GM18907 (cell line): ENCODE measurements around the gene FNTB.
A peak's percentile ranks its signal among the peaks of the same experiment; 100 is the strongest.
"Not testable (repeated sequence)": the region's sequence is repeated elsewhere in the genome, so short reads cannot be mapped to it uniquely, and the experiment has no call there.

Experiments
- ATAC-seq: cut with Tn5 transposase; IDR thresholded peaks from one replicate; pipeline ENCODE4 v1.9.1; 2021; ENCODE audit warnings: mild to moderate bottlenecking, moderate library complexity; ENCODE audit not compliant: unreplicated experiment

FNTB gene

DNA sequence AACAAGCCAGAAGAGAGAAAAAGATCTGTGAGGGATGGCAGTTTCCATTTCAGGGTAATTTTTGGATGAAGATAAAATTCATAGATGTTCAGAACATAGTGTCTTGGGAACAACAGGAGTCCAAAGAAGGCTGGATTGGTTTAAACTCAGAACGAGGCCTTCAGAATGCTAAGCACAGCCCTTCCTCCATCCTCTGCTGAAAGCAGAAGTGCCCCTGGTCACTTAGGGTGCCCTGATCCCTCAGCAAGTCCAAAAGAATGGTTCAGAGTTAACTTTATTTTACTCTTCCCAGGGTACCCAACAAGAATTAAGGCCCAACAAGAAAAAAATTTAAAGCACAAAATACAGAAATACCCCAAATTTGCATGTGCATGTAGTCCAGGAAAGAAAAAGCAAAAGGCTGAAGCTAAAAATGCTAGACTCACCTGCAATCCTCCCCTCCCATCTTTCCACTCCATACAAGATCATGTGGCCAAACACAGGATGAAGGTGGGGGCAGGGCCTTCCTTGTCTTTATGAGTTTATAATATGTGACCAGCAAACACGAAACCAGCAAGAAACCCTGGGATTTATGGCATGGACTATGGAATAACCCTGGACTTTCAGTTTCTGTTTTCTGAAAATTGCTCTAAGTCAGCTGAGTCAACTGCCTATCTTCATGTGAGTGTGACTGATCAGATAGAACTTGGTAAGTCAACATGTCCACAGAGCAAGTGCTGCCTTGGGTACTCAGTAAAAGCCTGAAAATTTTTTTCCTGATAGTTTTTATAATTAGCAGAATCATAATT, 94.5 kb downstream of the FNTB start:
- no peak for ATAC-seq

DNA sequence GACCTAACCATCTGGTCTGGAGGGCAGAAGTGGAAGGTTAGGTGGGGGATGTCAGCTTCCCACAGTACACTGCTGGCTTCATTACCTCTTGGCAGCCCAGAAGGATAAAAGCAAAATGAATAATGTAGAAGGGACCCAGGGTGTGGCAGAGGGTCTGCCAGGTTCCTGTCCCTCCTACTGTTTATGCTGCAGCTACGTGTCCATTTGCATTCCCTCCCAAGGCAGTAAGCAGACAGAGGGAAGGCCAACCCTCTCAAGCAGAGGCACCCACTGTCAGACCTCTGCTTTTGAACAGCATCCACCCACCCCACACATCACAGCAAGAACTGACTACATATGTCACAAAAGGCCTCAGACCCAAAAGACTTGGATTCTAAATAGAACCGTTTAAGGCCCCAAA, 96.2 kb downstream of the FNTB start:
- no peak for ATAC-seq

DNA sequence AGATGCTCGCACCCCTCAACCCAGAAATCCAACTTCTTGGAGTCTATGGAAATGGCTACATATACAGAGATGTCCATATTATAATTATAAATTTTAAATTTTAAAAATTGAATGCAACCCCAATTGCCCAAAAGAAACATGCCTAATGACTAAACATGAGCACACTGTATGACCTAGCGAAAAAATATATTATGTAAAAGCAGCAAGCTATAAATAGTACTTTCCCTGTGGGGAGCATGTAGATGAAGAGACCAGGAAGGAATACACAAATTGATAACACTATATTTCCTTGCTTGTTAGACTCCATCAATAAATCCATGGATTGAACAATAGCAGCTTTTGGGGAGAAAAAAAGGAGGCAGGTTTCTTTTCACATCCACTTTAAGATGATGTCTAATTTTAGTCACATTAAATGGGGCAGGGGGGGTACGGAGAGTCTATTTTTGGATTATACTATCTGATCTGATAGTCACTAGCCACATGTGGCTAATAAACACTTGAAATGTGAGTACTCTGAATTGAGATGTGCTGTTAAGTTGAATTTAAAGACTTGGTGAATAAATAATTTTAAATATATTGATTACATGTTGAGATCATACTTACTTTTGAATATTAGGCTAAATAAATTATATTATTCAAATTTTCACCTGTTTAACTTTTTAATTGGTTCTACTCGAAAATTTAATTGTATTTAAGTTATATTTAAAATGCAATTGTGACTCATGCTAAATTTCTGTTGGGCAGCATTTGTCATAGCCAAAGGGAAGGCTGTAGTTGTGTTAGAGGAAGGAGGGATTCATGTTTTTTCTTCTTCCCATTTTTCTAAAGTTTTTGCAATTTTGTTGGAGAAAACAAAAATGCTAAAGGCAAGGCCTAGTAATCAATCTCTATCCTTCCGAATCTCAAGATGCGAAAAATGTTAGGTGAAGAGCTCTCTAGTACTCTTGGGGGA, 98.1 kb downstream of the FNTB start:
- no peak for ATAC-seq

DNA sequence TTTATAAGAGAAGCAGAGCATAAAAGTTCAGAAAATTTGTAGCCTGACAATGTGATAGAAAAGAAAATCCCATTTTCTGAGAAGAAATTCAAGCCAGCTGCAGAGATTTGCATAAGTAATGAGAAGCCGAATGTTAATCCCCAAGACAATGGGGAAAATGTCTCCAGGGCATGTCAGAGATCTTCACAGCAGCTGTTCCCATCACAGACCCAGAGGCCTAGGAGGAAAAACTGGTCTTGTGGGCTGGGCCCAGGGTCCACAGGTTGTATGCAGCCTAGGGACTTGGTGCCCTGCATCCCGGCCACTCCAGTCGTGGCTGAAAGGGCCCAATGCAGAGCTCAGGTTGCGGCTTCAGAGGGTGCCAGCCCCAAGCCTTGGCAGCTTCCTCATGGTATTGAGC, 100.0 kb downstream of the FNTB start:
- ATAC-seq: not testable (repeated sequence)

DNA sequence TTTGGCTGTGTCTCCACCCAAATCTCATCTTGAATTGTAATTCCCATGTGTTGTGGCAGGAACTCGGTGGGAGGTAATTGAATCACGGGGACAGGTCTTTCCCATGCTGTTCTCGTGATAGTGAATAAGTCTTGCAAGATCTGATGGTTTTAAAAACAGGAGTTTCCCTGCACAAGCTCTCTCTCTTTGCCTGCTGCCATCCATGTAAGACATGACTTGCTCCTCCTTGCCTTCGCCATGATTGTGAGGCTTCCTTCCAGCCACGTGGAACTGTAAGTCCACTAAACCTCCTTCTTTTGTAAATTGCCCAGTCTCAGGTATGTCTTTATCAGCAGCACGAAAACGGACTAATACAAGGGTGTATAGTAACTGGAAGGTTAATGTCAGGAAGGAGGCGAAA, 101.1 kb downstream of the FNTB start:
- not testable (repeated sequence) for ATAC-seq

DNA sequence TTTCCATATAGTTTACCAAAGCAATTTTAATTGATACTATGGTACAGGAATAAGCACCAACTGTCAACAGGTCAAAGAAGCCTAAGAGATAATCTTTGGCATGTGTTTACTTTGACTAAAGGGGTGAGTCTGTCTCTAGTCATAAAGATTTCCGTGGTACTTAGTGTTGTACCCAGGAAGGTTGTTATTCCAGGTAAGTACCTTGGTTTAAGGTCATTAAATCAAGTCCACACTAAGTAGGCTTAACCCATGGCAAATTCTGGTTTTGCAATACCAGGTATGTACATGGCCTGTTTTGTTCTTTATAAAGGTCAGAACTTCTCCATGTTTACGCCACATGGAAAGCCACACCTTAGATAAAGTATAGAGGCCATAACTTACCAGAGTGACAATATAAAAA, 105.7 kb downstream of the FNTB start:
- ATAC-seq: no peak

DNA sequence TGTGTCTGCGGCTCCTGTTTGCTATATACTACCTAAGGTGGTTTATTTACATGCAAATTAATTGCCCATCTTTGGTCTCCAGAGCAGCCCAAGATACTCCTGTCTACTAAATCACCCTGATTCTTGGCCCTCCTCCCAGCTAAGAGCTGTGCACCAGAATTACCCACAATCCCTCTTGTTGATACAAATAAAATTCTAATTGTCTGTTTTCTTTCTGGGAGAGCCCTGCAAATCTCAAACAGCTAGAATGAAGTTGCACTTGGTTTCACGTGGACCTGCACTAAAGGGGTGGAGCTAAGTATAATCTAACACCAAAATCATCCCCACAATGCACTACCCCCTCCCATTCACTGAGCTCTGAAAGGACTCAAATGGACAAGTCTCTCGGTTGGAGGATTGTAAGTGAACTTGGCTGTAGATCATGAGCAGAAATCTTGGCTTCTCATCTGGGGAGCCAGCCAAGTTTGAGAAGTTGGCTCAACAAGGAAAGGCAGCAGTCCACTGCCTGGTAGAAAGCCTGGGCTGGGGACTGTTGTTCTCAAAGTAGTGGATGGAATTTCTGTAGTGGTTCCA, 109.0 kb downstream of the FNTB start:
- ATAC-seq: no peak

DNA sequence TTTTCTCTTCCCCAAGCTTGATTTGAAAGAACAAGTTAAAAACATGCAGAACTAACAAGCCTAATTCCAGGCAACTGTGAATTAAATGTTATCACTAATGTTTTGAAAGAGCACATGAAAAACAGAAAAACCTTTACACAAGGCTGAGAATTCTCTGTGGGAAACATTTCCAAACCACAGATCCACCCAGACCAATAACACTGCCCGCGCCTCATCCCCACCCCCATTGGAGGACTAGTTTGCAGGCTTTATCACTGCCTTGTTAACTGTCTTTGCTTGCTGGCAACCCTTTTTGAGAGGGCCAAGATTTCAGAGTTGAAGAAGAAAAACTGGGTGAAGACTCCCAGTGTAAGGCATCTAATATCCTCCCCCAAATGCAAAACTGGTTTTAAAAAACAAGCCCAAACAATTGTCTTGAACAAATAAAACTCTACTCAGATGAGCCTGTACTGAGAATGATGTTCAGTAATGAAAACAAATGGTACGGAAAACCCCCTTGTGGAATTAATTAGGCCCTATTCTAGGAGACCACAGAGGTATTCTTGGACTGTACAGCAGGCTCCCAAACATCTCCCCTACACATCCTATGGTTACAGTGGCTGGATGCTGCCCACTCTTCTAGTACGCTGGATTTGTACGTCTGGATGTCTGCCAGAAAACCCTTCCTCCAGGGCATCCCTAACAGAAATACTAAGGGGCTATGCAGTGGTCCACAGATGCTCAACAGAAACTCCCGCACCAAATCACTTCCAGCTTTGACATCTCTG, 109.8 kb downstream of the FNTB start:
- ATAC-seq: no peak

DNA sequence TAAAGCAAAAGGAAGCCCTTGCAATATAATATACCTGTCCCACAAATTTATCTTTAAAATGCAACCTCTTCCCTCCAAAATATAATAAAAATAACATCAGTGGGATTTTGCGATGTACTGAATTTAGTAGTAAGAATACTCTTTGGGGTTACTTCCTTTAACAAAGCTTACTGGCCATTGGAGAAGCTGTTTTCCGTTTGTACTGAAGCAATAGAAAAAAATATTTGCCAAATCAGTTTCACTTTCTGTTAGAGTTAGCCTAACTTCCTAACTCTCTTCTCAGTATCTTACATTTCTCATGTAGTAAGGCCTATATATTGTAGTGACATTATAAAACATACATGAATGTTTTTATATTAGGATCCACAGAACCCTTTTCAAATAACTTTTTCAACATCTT, 111.9 kb downstream of the FNTB start:
- no peak for ATAC-seq

DNA sequence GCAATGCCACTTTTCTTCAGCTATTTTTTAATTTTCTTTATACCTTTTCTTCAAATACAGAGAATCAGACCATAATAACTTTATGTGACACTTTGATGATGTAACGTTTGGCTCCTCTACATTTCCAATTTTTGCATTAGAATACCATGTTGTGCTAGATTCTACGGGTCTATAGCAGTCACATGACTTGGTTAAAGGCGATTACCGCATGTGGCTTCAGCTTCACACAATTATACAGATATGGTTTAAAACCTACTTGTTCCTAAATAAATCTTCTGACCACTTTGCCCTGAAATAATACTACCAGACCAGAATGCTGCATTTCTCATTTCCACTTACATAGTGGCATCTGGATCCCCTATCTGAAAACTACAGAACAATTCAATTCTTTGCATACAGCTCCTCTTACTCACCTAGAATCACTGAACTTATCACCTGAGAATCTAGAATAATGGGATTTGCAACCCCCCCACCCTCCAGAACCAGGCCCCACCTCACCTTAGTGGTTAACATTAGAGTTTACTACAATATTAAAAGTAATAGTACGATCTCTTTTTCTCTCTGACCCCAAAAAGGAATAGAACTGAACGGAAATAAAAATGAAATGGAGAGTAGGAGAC, 114.3 kb downstream of the FNTB start:
- ATAC-seq: no peak

DNA sequence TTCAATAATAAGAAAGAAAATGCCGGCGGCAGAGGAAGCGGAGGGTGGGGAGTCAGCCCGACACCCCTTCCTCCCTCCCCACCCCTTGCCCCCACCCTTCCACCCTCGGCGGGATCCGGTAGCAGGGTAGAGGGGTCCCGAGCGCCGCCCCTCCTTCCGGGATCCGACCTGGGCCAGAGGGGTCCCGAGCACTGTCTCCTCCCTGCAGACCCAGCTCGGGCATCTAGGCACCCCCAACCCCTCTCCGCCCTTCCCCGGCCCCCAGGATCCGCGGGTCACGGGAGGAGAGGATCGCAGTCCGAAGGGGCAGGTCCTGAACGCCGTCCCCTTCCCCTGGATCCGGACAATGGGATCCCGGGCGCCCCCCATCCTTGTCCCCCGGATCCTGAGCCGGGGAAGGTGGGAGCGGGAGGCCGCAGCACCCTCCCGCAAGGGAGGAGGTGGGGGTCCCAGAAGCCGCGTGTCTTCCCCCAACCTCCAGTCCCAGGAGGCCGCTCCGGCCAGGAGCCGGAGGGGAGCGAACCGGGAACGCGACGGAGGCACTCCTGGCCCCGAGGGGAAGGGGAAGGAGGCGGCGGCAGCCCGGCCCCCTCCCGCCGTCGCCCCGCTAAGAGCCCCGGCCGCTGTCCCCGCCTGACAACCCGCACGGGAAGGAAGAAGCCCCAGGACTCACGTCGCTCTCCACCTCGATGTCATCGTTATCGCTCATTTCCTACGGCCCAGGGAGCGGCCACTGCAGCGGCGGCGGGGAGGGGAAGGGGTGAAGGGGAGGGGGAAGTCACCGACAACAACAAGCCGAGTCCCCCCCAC, 115.1 kb downstream of the FNTB start:
- ATAC-seq: peak; percentile 9

DNA sequence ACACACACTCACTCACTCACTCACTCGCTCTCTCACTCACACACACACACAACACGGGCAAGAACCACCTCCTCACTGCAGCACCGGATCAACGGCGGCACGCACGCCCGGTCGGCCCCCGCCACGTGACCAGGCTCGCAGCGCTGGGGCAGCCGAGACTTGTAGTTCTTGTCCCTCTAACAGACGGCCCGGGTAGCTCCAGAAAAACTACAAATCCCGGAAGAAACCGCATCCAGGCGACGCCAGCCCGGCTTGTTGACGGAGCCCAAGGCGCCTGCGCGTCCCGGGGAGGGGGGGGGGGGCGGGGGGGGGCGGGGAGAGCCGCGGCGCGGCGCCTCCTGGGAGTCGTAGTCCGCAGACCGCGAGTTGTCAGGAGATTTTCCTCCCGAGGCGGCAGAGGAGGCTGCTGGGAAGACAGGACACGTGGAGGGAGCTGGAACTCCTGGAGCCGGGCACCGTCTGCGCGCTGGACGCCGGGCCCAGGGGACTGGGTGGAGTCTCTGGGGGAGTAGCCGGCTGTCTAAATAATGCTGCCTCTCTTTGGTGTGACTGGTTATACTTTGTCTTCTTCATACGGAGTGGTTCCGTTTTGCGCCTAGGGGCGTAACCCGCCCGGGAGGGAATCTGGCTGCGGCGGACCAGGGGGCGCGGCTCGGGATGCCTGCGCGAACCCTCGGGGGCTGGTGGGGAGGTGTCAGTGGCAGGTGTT, 115.9 kb downstream of the FNTB start, which contains the start of gene MAX:
MAX (minus strand) TSS at position 77 of the 709 bp plus-strand sequence. CDS start 178 bp downstream, outside the sequence.
- peak; percentile 89 for ATAC-seq

DNA sequence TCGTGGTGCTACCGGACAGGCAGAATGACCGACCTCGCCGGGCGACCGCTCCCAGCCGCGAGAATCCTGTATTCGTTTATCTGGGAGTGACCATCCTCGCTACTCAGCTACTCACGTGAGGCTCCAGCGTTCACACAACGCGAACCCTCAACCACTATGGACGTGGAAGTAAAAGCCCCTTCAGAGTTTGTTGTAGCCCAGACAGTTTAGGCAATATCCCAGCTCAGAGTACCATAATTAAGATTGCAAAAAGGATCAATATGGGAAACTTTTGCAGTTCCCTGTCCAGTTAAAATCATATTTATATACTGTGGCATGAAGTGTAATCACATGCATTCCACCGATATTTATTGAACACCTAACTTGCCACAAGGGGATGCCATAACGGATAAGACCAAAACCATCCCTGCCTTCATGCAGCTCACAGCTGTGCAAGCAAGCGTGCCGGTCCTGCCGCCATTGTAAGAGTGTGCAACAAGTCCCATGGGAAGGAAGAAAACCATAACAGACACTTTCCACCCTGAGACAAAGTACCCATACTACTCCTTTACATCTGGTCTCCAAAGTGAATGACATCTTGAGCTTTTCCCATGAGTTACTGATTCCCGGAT, 116.6 kb downstream of the FNTB start:
- no peak for ATAC-seq

DNA sequence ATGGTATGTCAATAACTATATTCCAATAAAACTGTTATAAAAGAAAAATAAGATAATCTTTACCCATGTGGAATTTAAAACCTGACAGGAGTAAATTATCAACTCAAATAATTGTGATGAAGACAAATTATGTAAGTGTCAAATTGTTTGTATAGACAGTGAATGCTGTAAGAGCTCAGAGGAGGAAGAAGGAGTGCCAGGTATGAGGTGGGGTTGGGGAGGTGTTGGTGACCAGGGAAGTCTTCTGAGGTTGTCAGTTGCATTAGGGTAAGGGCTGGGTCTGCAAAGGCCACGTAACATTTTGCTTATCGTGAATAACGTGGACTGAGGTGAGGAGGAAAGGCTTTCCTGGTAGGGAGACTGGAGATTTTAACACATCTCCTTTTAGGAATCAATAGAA, 118.1 kb downstream of the FNTB start:
- ATAC-seq: no peak

DNA sequence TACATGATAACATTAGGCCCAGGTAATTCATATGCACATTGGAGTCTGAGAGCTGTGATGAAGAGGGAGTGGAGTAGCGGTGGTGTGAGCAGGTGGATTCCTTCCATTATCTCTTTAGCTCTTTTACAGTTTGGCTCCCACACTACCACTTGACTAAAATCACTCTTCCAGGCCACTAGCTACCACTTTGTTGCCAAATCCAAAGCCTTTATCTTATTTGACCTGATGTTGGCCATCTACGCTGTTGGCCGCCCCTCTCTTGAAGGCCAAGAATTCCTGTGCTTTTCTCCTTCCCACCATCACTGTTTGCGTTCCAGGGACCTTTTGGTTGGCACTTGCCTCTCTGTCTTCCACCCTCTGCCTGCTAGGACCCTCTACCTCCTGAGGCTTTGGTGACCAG, 119.6 kb downstream of the FNTB start:
- no peak for ATAC-seq

DNA sequence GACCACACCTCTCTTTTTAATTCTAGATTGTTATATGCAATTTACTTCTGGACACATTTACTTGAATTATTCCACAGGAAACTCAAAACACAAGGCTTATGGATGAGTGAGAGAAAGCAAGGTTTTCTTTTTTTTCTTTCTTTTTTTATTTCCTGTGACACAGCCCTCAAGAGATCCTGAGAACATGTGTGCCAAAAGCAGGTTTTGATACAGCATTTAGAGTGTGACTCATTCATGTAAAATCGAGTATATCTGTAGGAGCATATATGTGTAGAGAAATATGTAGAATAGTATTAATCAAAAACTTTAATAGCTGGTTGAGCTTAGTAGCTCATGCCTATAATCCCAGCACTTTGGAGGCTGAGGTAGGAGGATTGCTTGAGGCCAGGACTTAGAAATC, 120.0 kb downstream of the FNTB start:
- no peak for ATAC-seq

DNA sequence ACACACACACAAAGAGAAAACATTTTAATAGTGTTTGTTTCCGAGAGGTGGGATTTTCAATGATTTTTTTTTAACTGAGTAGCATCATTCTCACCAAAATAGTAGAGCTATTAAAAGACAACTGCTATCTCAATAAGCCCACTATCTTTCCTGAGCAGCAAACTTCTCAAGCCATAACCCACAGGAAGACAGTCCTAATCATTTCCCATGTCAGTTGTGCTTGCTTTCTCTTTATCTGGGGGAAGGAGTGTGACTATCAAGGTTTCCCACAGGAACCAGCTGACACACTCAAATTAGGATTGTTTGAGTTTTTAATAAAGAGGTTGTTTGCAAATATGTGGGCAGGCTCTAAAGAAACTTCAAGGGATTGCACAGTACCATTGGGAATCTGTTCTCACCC, 120.5 kb downstream of the FNTB start:
- no peak for ATAC-seq

DNA sequence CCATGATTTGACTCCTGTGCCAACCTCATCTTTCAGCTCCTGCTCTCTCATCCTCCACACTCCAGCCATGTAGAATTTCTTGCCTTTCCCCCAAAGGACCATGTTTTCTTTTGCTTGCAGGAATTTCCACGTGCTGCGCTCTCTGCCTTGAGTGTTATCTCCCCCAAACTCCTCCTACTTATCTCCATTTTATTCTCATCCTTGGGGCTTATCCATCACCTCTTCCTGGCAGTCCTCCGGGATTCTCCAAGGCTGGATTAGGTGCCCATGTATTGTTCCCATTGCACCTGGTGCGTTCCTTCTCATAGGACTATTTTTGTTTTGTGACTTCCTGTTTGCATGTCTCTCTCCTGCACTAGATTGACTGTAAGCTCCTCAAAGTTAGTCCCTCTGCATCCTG, 122.7 kb downstream of the FNTB start:
- no peak for ATAC-seq
